Lower leg skin (tissue), 4 donors: Measurements from ENCODE around the gene LMO3. TPM values are rescaled to one million over a fixed set of nuclear protein-coding genes. Genes with fewer than 3 reads are reported as not detected.

ENCODE experiments used
- DNase-seq, 2 donors: peaks; one replicate each; pipeline ENCODE4 v3.0.0-alpha.2; 2019; ENCODE audit warnings: low spot score in 2 of 2
- H3K4me3 ChIP-seq: fragments of 200-600 bp; sonication (generic); 2 replicates; pipeline ENCODE4 v1.5.1; 2017; ENCODE audit warnings: mild to moderate bottlenecking, low read depth; ENCODE audit not compliant: poor library complexity, severe bottlenecking
- CTCF ChIP-seq, 3 donors: fragments of 450-650 bp; IDR thresholded peaks; one replicate each; pipeline ENCODE4 v1.5.1; 2016; ENCODE audit warnings: antibody characterized with exemption in 3 of 3, mild to moderate bottlenecking in 3 of 3, moderate library complexity in 2 of 3
- POLR2A ChIP-seq, 2 donors: fragments of 450-650 bp; IDR thresholded peaks; one replicate each; pipeline ENCODE4 v1.6.1; 2016 to 2017; ENCODE audit warnings: antibody characterized with exemption in 2 of 2, mild to moderate bottlenecking in 1 of 2, moderate library complexity in 1 of 2
- WGBS, 2 donors: methylation state at CpG; one replicate each; pipeline ENCODE4 v1.1.5; 2018; 5-methylcytosine and 5-hydroxymethylcytosine counted together
- intact Hi-C: fragments of 100-400 bp; cut with DNase I; formaldehyde crosslinking; loops from one replicate; pipeline ENCODE4 v1.15.0; 2023; ENCODE audit warnings: low total_unique reads
- total RNA-seq, 4 donors: library from RNA; depleted of rRNA; stranded (reverse); fragments of >200 nt; gene quantifications; one replicate each; pipeline ENCODE4 v1.1.0, GENCODE V29; 2016

LMO3 gene
- total RNA-seq, 4 donors from 2014 or later = 1.7 to 5.8 (median 3.4) TPM

GRCh38 chr12:16506394-16506793 is 99.6 kb downstream of the LMO3 start:
- no peak for DNase-seq
- TF ChIP-seq POLR2A (IDR thresholded peaks at IDR 0.05) (no peak), CTCF (IDR thresholded peaks at IDR 0.05) (no peak)
- intact Hi-C loops = no loop called here
- no peak overlapping the region for H3K4me3 ChIP-seq

GRCh38 chr12:16504200-16504599 is 101.8 kb downstream of the LMO3 start:
- DNase-seq = no peak
- intact Hi-C loops = no loop called here
- TF ChIP-seq CTCF (IDR thresholded peaks at IDR 0.05) (no peak), POLR2A (IDR thresholded peaks at IDR 0.05) (no peak)
- 53 to 56% methylated on average over 1 of the region's 1 CpG for WGBS, 2 donors
- H3K4me3 ChIP-seq = no peak overlapping the region

GRCh38 chr12:16499611-16500010 is 106.4 kb downstream of the LMO3 start:
- no peak for DNase-seq
- WGBS, 2 donors = 82 to 84% methylated on average over 7 of the region's 7 CpGs
- H3K4me3 ChIP-seq = no peak overlapping the region
- TF ChIP-seq POLR2A (IDR thresholded peaks at IDR 0.05) (no peak), CTCF (IDR thresholded peaks at IDR 0.05) (no peak)
- intact Hi-C loops = no loop called here
